Epidermal melanocyte (primary cell): ENCODE results near the gene KRT20.
"Not testable (repeated sequence)": the region's sequence is repeated elsewhere in the genome, so short reads cannot be mapped to it uniquely, and the experiment has no call there.

Source experiments
- DNase-seq: peaks from one replicate; pipeline ENCODE4 v3.0.0; 2011; ENCODE audit warnings: low spot score; ENCODE audit not compliant: insufficient read length

Gene KRT20

DNA sequence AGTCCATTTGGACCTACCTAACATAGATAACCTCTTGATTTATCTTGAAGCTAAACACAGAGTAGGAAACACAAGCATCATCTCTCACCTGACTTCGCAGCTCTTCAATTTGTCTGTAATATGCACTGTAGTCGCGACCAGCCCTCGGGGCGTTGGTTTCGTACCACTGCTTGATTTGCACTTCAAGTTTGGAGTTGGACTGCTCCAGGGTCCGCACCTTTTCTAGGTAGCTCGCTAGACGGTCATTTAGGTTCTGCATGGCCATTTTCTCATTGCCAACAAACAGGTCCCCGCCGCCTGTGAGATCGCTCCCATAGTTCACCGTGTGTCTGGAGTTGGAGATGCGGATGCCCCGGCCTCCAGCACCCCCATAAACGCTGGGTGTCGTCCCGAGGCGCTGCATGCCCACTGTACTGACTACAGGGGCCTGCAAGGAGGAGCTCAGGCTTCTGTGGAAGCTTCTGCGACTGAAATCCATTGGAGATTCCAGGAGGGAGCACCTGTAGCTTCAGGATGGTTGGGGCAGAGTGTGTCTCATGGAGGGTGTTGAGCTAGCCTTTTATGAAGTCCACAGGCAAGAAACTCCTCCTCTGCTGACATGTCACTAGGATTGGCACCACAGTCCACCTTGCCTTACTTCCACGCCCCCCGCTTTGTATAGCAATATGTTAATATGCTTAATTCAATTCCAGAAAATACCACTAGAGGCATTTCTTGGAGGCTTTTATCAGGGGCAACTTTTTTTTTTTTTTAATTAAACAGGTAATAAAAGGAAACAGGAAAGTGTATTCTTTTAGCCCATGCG, at the start of gene KRT20:
TSS of gene KRT20 (minus strand) at position 535 of the 805 bp plus-strand sequence. CDS start at position 478, 57 bp downstream.
- DNase-seq: no peak

- DNase-seq: peak; percentile 41
These were observed 47.6 kb upstream of the KRT20 start for GRCh38 chr17:40932608-40933007.

DNA sequence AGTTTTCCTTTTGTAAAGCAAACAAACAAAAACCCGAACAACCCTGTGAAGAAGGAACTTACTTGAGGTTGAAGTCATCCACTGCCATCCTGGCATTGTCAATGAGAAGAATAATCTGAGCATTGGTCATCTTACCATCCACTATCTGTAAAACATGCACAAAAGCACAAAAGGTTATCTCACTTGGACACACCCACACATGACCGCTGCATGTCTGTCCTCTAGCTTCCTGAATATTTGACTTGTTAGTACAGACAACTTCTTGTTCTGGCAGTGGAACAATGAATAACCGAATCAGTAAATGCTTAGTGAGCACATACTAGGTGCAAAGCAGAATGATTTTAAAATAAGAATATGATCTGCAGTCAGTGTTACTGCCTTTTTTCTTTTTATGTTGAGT, 46.3 kb upstream of the KRT20 start:
- no peak for DNase-seq

- DNase-seq: no peak
These were observed 41.3 kb upstream of the KRT20 start for GRCh38 chr17:40926341-40926740.

- peak; percentile 72 for DNase-seq
These were observed 37.2 kb upstream of the KRT20 start for GRCh38 chr17:40922239-40922638.

DNA sequence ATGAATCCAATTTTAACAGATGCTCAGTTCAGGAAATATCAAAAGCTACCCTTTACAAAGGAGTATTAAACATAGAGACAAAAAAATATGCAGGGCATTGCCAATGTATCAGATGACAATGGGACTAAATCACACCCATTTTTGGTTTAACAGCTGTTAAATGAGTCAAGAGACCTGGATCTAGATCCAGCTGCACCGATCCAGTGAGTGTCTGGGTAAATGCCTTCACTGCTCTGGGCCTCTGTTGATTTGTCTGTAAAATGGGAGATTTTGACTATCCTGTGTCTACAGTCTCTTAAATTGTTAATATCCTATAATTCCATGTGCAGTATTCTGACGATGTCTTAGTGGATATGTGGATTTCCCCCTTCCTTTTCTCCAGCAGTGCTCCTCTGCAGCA, 36.0 kb upstream of the KRT20 start:
- DNase-seq: no peak

GRCh38 chr17:40917116-40917515, 32.1 kb upstream of the KRT20 start:
- not testable (repeated sequence) for DNase-seq

- DNase-seq: no peak
These were observed 31.3 kb upstream of the KRT20 start for GRCh38 chr17:40916366-40916765.

DNA sequence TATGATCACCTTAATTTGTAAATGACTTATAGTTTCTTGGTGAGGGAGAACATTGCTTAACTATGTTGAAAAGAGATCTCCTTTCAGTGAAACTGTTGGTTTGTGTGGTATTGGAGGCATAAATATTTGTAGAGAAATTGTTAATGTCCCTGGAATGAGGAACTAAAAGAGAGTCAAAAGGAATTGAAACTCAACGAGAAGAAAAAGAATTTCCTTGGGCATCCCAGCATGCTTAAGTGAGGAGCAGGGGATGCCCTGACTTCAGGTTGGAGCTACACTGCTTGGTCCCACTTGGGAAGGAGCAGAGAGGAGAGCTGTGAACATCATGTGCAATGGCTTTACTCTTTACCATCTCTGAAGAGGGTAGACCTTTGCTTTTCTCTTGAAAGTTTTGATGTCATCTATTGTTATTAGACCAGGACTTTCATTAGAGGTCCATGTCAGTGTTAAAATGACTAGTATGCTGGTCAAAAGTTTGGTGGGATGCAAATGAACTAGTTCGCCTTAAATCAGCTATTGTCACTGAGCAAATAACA, 30.7 kb upstream of the KRT20 start:
- no peak for DNase-seq

- DNase-seq: no peak
These were observed 30.2 kb upstream of the KRT20 start for GRCh38 chr17:40915199-40915661.

DNA sequence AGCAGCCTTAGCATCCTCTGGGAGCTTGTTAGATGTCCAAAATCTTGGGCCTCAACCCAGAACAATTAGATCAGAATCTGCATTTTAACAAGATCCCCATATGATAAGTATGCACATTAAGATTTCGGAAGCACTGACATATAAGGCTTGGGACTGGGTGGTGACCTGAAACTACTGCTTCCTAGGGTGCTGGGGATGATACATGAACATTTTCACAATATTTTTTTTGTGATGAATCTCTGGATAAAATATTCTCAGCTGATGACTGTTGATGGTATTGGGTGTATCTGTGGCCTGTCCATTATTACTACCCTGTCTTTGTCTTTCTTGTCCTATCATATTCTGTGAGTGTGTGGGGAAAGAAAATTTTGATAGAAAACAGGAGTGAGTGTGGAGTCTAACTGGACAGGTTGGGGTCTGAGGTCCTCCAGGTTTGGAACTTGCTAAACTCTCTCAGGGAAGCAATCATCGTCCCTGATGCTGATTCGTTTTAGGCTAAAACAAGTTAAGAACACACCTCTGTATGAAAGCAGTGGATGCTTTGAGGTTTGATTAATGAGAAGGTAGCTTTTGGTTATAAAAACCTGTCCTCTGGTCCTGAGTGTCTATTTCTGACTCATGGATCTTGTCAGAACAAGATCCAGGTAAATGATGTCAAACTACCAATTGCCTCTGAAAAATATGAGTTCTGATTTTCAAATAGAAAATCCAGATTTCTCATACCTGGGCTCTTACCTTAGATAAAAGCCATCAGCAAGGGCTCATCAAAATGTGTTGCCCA, 29.2 kb upstream of the KRT20 start:
- DNase-seq: no peak

GRCh38 chr17:40912486-40913210, 27.6 kb upstream of the KRT20 start:
- DNase-seq: no peak

DNA sequence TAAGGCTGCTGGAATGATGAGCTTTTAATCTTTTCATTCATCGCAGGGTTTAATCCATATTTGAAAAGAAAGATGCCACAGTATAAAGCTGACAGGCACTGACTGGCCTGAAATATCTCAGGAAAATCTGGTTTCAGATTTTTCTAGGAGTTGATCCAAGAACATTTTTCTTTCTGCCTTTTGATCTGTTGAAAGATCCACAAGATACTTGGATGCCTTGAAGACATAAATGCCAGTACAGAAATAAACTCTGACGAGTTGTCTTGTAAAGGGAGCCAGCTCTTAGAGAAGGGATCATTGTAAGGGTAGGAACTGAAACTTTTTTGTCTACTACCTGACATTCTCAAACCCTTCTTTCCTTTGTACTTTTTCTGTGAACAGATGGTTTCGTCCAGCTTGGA, 25.4 kb upstream of the KRT20 start:
- DNase-seq: no peak

DNA sequence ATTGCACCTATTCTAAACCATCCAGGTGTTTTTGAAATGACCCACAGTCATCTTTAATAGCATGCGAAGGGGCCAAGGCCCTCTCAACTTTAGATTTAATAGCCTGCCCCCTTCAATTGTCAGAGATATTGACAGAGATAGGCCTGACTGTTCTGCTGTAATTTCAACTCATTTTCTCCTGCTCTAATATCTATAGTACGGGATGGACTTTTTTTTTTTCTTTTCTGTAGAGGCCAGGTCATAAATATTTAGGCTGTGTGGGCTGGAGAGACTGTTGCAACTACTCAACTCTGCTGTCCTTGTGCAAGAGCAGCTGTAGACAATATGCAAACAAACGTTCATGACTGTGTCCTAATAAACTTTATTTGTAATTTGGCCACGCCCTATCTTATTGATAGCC, 24.7 kb upstream of the KRT20 start:
- no peak for DNase-seq

DNA sequence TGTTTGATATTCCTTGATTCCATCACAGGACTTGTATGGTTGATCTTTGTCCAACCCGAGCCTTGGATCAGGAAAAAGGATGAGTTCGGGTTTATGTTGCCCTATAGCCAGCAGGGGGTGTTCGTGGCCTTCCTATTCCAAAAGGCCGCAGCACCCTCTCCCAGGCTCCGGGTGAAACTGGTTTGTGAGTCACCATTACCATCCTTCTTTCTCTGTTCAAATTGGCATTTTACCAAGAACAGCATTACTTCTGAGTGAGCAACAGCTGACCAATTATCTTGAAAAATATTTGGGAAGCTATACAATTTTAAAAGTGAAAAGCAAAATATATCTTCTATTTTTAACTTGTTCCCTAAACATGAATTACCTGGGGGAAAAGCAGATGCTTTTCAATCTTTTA, 24.3 kb upstream of the KRT20 start:
- DNase-seq: peak; percentile 57

- DNase-seq: no peak
These were observed 21.6 kb upstream of the KRT20 start for GRCh38 chr17:40906613-40907012.

DNA sequence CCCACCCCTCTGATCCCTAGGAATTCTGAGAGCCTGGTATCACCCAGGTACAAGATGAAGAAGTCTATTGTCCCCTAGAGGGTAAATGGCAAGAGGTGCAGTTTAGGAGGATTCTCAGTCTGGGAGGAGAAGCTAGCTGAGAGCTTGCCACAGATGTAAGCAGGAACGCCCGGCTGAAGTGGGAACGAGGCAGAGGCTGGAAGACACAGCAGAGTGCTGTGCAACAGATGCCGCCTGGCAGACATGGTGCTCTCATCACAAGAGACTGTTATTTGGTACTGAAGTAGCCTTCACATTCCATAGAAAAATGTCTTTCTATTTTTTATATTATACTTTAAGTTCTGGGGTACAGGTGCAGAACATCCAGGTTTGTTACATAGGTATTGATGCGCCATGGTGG, 20.3 kb upstream of the KRT20 start:
- DNase-seq: no peak

GRCh38 chr17:40903129-40903847, 18.2 kb upstream of the KRT20 start:
- no peak for DNase-seq

DNA sequence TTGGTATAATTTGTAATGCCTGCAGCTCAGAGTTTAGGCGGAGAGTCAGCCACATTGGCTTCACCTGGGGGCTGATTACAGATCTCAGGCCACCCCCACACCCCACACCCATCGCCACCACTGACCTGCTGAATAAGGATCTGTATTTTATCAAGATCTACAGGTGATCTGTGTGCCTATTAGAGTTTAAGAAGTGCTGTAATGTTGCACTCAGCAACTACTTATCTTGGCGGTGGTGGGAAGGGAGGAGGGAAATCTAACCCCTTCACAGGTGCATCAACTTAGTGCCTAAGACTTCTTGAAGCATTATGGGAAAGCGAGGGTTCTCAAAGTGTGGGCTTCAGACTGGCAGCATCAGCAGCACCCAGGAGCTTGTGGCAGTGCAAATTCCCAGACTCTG, 17.5 kb upstream of the KRT20 start:
- DNase-seq: no peak

GRCh38 chr17:40901981-40902474, 17.0 kb upstream of the KRT20 start:
- DNase-seq: no peak
